Measurements from ENCODE around the gene PLCH1.

PLCH1 gene

DNA sequence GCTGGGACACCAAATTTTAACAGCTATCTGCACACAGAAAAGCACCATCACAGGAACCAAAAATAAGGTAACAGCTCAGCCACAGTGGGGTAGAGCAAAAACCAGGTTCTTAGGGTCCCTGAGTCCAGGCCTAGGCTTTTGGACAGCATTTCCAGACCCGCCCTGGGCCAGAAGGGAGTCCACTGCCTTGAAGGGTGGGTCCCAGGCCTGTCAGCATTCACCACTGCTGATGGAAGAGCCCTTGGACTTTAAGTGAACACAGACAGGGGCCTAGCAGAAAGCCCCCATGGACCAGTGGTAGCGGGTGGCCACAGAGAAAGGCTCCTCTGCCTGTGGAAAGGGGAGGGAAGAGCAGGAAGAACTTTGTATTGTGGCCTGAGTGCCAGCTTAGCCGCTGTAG lies 56.4 kb downstream of the PLCH1 start:
- Histone ChIP-seq H3K27me3 (no peaks in the 10 kb centered on the region), H3K27ac (no peak overlapping the region), H3K4me3 (ENCODE audit: low read depth in 1 of 2, low read length in 1 of 2) (no peak overlapping the region), H3K9me3 (no peaks in the 10 kb centered on the region), H3K36me3 (no peaks in the 10 kb centered on the region), H3K4me1 (ENCODE audit: control insufficient read depth in 1 of 2, insufficient read depth in 1 of 2, low read depth in 1 of 2, low read length in 1 of 2) (no peaks in the 10 kb centered on the region)
- TF ChIP-seq, protein P1, sequence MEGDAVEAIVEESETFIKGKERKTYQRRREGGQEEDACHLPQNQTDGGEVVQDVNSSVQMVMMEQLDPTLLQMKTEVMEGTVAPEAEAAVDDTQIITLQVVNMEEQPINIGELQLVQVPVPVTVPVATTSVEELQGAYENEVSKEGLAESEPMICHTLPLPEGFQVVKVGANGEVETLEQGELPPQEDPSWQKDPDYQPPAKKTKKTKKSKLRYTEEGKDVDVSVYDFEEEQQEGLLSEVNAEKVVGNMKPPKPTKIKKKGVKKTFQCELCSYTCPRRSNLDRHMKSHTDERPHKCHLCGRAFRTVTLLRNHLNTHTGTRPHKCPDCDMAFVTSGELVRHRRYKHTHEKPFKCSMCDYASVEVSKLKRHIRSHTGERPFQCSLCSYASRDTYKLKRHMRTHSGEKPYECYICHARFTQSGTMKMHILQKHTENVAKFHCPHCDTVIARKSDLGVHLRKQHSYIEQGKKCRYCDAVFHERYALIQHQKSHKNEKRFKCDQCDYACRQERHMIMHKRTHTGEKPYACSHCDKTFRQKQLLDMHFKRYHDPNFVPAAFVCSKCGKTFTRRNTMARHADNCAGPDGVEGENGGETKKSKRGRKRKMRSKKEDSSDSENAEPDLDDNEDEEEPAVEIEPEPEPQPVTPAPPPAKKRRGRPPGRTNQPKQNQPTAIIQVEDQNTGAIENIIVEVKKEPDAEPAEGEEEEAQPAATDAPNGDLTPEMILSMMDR (IDR thresholded peaks at IDR 0.05), result no peak

DNA sequence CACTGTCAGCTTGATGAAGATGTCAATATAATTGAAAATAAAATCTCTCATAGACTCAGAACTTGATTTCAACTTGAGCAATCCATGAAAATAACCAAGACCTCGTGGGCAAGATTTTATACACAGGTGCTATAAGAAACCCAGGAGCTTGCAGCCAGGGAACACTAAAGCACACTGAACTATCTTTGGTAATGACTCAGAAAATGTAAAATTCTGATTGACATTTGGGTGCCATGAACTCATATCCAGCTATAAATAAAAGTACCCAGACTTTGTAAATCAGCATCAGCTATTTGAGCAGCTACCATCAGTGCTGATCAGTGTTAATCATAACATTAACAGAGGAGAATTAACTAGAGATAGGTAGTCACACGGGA lies 61.5 kb downstream of the PLCH1 start:
- Histone ChIP-seq H3K27me3 (no peaks in the 10 kb centered on the region), H3K4me1 (ENCODE audit: control insufficient read depth in 1 of 2, insufficient read depth in 1 of 2, low read depth in 1 of 2, low read length in 1 of 2) (no peaks in the 10 kb centered on the region), H3K36me3 (no peaks in the 10 kb centered on the region), H3K27ac (no peak overlapping the region), H3K4me3 (ENCODE audit: low read depth in 1 of 2, low read length in 1 of 2) (no peak overlapping the region), H3K9me3 (no peaks in the 10 kb centered on the region)
- TF ChIP-seq, protein P1 (IDR thresholded peaks at IDR 0.05), result no peak

GRCh38 chr3:155682426-155683343 lies 62.2 kb downstream of the PLCH1 start:
- Histone ChIP-seq H3K4me3 (ENCODE audit: low read depth in 1 of 2, low read length in 1 of 2) (no peak overlapping the region), H3K36me3 (no peaks in the 10 kb centered on the region), H3K4me1 (ENCODE audit: control insufficient read depth in 1 of 2, insufficient read depth in 1 of 2, low read depth in 1 of 2, low read length in 1 of 2) (no peaks in the 10 kb centered on the region), H3K9me3 (no peaks in the 10 kb centered on the region), H3K27me3 (no peaks in the 10 kb centered on the region), H3K27ac (no peak overlapping the region)
- TF ChIP-seq, protein P1 (IDR thresholded peaks at IDR 0.05), result no peak

GRCh38 chr3:155676252-155676981 lies 68.5 kb downstream of the PLCH1 start:
- peaks cover 3 to 5% of the 10 kb centered on the region in 2 experiments for H3K4me1 ChIP-seq (ENCODE audit: control insufficient read depth in 1 of 2, insufficient read depth in 1 of 2, low read depth in 1 of 2, low read length in 1 of 2)
- no peak overlapping the region for H3K4me3 ChIP-seq (ENCODE audit: low read depth in 1 of 2, low read length in 1 of 2)
- TF ChIP-seq, protein P1 (IDR thresholded peaks at IDR 0.05), result no peak
- H3K9me3 ChIP-seq, result no peaks in the 10 kb centered on the region
- no peaks in the 10 kb centered on the region for H3K27me3 ChIP-seq
- H3K36me3 ChIP-seq, result no peaks in the 10 kb centered on the region
- H3K27ac ChIP-seq, result no peak overlapping the region

DNA sequence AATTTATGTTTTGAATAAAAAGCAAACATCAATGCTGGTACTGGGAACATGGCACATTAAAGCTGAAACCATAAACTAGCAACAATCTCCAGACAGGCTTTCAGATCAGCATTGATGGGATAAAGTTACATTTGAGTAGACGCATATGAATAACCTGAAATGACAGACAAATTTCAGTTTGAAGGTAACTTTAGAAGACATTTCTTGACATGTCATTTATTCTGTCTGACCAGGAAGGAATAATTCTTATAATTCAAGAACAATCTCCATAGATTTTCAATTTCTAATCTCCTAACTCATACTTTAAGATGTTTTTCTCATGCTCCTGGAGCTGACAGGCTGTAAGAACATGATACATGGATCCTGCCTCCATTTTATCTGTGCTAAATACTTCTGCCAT lies 69.8 kb downstream of the PLCH1 start:
- Histone ChIP-seq H3K9me3 (no peaks in the 10 kb centered on the region), H3K27me3 (no peaks in the 10 kb centered on the region)

More for the DNA sequence above, 69.8 kb downstream of the PLCH1 start:
- Histone ChIP-seq H3K27ac (no peak overlapping the region), H3K4me3 (ENCODE audit: low read depth in 1 of 2, low read length in 1 of 2) (no peak overlapping the region), H3K36me3 (no peaks in the 10 kb centered on the region), H3K4me1 (ENCODE audit: control insufficient read depth in 1 of 2, insufficient read depth in 1 of 2, low read depth in 1 of 2, low read length in 1 of 2) (peaks cover 3 to 5% of the 10 kb centered on the region in 2 experiments)
- TF ChIP-seq, protein P1 (IDR thresholded peaks at IDR 0.05), result no peak

All from neutrophil (primary cell).